Fibroblast of mammary gland (primary cell): ENCODE results near the gene STAT1.

Source experiments
- DNase-seq: peaks from one replicate; pipeline ENCODE4 v3.0.0-alpha.2; 2010; ENCODE audit warnings: low read depth
- H3K4me3 ChIP-seq: 2 replicates; pipeline ENCODE4 v1.5.1; 2011; ENCODE audit warnings: low read depth, mild to moderate bottlenecking, low read length, moderate library complexity; ENCODE audit not compliant: control insufficient read depth
- TF ChIP-seq, protein P1 (sequence below): conservative IDR thresholded peaks from 2 replicates; pipeline ENCODE4 v1.5.1; 2011; ENCODE audit warnings: low read depth, low read length, inconsistent platforms; ENCODE audit not compliant: control insufficient read depth, insufficient read depth

The STAT1 gene

DNA sequence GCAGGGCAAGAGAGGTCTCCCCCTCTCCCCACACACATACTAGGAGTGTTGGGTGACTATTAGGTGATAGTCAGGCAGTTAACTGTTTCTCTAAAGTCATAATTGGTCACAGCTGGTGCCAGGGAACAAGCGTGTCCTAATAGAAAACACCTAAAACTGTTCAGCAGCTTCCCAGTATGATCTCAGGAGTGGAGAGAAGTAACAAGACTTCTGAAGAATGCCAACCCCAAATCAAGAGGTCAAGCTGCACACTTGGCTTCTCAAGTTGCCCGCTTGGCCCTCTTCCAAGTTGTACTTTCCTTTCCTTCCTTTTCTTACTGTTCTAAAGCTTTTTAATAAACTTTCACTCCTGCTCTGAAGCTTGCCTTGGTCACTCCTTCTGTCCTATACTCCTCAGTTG is 22.4 kb upstream of the STAT1 start:
- H3K4me3 ChIP-seq, result no peak overlapping the region
- no peak for DNase-seq

DNA sequence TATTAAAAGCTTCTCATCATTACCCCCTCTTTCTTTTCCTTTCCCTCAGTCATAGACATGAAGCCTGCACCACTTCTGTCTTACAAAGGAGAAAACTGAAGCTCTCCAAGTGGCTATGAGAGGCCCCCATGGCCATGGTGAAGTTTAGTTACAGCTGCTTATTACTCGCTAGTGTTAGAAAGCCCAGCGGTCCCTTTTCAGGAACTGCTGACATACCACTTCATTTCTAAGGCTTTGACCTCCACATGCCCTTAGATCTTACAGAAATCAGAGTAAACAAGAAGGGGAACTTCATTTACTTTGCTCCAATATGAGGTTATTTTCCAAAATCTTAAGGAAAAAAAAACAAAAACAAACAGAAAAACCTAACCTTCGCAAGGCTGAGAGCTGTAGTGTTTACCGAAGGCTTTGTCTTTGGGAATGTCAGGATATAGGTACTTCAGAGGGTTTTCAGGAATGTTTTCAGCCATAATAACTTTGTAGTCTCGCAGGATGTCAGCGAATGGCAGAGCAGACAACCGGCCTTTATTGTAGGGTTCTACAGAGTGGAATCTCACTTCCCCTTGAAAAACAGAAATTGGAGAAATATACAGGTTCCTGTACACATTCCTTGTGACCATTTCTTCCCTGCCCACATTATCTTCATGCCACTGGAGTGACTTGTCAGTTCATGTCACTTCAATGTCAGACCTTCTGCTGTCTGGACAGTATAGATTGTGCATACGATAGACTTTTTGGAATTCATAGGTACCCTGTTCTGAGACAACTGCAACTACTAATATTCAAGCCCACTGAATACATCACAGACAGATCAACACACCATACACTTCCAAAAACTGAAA is 18.8 kb upstream of the STAT1 start:
- DNase-seq, result no peak
- TF ChIP-seq, protein P1, sequence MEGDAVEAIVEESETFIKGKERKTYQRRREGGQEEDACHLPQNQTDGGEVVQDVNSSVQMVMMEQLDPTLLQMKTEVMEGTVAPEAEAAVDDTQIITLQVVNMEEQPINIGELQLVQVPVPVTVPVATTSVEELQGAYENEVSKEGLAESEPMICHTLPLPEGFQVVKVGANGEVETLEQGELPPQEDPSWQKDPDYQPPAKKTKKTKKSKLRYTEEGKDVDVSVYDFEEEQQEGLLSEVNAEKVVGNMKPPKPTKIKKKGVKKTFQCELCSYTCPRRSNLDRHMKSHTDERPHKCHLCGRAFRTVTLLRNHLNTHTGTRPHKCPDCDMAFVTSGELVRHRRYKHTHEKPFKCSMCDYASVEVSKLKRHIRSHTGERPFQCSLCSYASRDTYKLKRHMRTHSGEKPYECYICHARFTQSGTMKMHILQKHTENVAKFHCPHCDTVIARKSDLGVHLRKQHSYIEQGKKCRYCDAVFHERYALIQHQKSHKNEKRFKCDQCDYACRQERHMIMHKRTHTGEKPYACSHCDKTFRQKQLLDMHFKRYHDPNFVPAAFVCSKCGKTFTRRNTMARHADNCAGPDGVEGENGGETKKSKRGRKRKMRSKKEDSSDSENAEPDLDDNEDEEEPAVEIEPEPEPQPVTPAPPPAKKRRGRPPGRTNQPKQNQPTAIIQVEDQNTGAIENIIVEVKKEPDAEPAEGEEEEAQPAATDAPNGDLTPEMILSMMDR, result no peak
- H3K4me3 ChIP-seq, result no peak overlapping the region

More for the DNA sequence above, 22.4 kb upstream of the STAT1 start:
- TF ChIP-seq, protein P1, result no peak

GRCh38 chr2:191031256-191031655 is 17.3 kb upstream of the STAT1 start:
- DNase-seq, result no peak
- H3K4me3 ChIP-seq, result no peak overlapping the region
- TF ChIP-seq, protein P1, result no peak

GRCh38 chr2:191030521-191031154 is 16.7 kb upstream of the STAT1 start:
- no peak overlapping the region for H3K4me3 ChIP-seq
- peak; percentile 63 for DNase-seq
- TF ChIP-seq, protein P1, result peak; percentile 76

DNA sequence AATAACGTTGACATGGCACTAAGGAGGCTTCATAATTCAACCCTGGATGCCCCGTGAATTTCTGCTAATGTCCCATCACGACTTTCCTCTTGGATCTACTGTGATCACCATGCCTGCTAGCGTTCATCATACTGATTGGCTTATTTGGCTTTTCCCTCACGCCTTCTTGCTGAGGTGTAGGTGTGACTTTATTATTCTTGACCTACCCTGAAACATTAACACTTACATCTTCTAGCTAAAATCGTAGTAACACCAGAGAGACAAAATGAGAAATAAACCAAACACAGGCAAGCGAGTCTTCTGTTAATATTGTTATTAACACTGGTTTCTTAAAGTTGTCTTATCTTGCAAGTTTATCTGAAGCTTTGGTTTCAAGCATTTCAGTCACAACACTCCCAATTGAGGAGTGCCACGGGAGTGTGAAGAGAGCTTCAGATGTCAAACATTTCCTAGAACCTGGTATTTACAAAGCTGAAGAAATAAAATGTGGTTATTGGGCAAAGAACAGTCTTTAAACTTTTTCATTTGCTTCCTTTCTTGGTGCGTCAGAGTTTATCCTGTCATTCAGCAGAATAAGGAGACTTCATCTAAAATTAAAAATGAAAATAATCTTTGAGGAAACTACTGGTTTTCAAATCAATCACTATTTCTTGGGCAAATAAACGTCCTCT is 15.4 kb upstream of the STAT1 start:
- no peak overlapping the region for H3K4me3 ChIP-seq
- TF ChIP-seq, protein P1, result no peak

GRCh38 chr2:191026377-191026776 is 12.4 kb upstream of the STAT1 start:
- no peak overlapping the region for H3K4me3 ChIP-seq
- no peak for DNase-seq
- TF ChIP-seq, protein P1, result no peak

More for the DNA sequence above, 15.4 kb upstream of the STAT1 start:
- no peak for DNase-seq
